HepG2 (cell line): ENCODE measurements around the gene GRK3. TPM values are rescaled to one million over a fixed set of nuclear protein-coding genes. Genes with fewer than 3 reads are reported as not detected.
A peak's percentile ranks its signal among the peaks of the same experiment; 100 is the strongest.

Experiments
- ATAC-seq: fragments of 200-7000 bp; cut with Tn5 transposase; 3 replicates; pipeline ENCODE4 v1.9.1; 2020; ENCODE audit warnings: mild to moderate bottlenecking, moderate library complexity
- BruUV-seq: library from RNA; stranded (reverse); fragments of 400-500 nt; replicated peaks from 2 replicates; lab custom pipeline; 2021; lab: Mats Ljungman, UMichigan
- CTCF ChIA-PET: fragments of 300-600 bp; formaldehyde crosslinking; extraction: SDS; loops from one replicate; lab custom pipeline; 2021; ENCODE audit warnings: low total read pairs, inconsistent platforms, low intra/inter-chr PET ratio; lab: Yijun Ruan, JAX
- POLR2A ChIA-PET: fragments of 350-600 bp; sonication (Branson Sonifier 250); formaldehyde crosslinking; loops from one replicate; lab custom pipeline; 2020; ENCODE audit warnings: antibody characterized with exemption, inconsistent platforms; lab: Yijun Ruan, JAX
- DNase-seq: peaks from one replicate; pipeline ENCODE4 v3.0.0-alpha.2; 2015; ENCODE audit warnings: low spot score
- FAIRE-seq: peaks from 3 replicates; lab custom pipeline; 2011; peaks lifted over from hg19 to GRCh38; lab: Jason Lieb, UNC
- H2AFZ ChIP-seq: one replicate; pipeline ENCODE4 v1.6.1; 2011; ENCODE audit warnings: low read length, inconsistent platforms
- H3K27ac ChIP-seq: fragments of 300-600 bp; 3 replicates; pipeline ENCODE4 v1.8.0; 2011; ENCODE audit warnings: mixed run types, mild to moderate bottlenecking, mixed read lengths, low read length, inconsistent platforms; ENCODE audit not compliant: insufficient read depth; ENCODE audit errors: extremely low read length
- H3K27me3 ChIP-seq, 2 experiments: fragments of 200-600 bp in 1 of 2; 2 replicates in 1 of 2; 3 replicates in 1 of 2; pipeline versions ENCODE4 v1.6.0 to v1.8.0; 2011; ENCODE audit warnings: low read length in 2 of 2, mild to moderate bottlenecking in 2 of 2, moderate library complexity in 2 of 2, inconsistent platforms in 1 of 2; ENCODE audit not compliant: insufficient read depth in 2 of 2, control insufficient read depth in 1 of 2
- H3K36me3 ChIP-seq, 2 experiments: fragments of 200-600 bp in 1 of 2; replicated peaks in 1 of 2; 2 replicates in 1 of 2; 3 replicates in 1 of 2; pipeline versions ENCODE4 v1.5.1 to v1.8.0; 2011; ENCODE audit warnings: low read length in 2 of 2, inconsistent platforms in 1 of 2; ENCODE audit not compliant: insufficient read depth in 2 of 2, control insufficient read depth in 1 of 2
- H3K4me1 ChIP-seq: 2 replicates; pipeline ENCODE4 v1.5.1; 2012; ENCODE audit warnings: low read length, inconsistent platforms; ENCODE audit not compliant: insufficient read depth
- H3K4me2 ChIP-seq: 2 replicates; pipeline ENCODE4 v1.6.0; 2011; ENCODE audit warnings: low read depth, low read length, inconsistent platforms
- H3K4me3 ChIP-seq, 3 experiments: fragments of 200-600 bp in 1 of 3; sonication (generic), shearing (Covaris generic) in 1 of 3; replicated peaks in 1 of 3; 2 replicates each; pipeline ENCODE4 v1.5.1; 2011 to 2016; ENCODE audit warnings: low read length in 3 of 3, inconsistent platforms in 2 of 3, low read depth in 2 of 3, mild to moderate bottlenecking in 2 of 3, control low read depth in 1 of 3, mixed read lengths in 1 of 3; ENCODE audit not compliant: insufficient read depth in 1 of 3
- H3K79me2 ChIP-seq: one replicate; pipeline ENCODE4 v1.6.1; 2011; ENCODE audit warnings: low read length, inconsistent platforms; ENCODE audit not compliant: insufficient read depth
- H3K9ac ChIP-seq: 2 replicates; pipeline ENCODE4 v1.6.0; 2011; ENCODE audit warnings: mild to moderate bottlenecking, low read depth, low read length, inconsistent platforms; ENCODE audit not compliant: insufficient read depth
- H3K9me3 ChIP-seq: 2 replicates; pipeline ENCODE4 v1.5.1; 2012; ENCODE audit warnings: mild to moderate bottlenecking, low read length
- H4K20me1 ChIP-seq: 2 replicates; pipeline ENCODE4 v1.6.0; 2011; ENCODE audit warnings: inconsistent platforms, mild to moderate bottlenecking, low read length, moderate library complexity; ENCODE audit not compliant: insufficient read depth
- ARHGAP35 ChIP-seq: sonication (generic); formaldehyde crosslinking; IDR thresholded peaks from 2 replicates; pipeline ENCODE4 v1.9.0; 2022; ENCODE audit warnings: mild to moderate bottlenecking, inconsistent platforms, moderate library complexity, missing genetic modification reagents, borderline replicate concordance
- HDAC2 ChIP-seq: sonication (generic); formaldehyde crosslinking; IDR thresholded peaks from 2 replicates; pipeline ENCODE4 v1.4.0; 2020; ENCODE audit warnings: missing genetic modification reagents
- IRX3 ChIP-seq: sonication (generic); formaldehyde crosslinking; IDR thresholded peaks from 2 replicates; pipeline ENCODE4 v1.8.1; 2023; ENCODE audit warnings: mild to moderate bottlenecking, low read depth, missing genetic modification reagents, borderline replicate concordance
- LCORL ChIP-seq, 2 experiments: fragments of 450-650 bp in 1 of 2; sonication (generic) in 1 of 2; formaldehyde crosslinking in 1 of 2; IDR thresholded peaks; 2 replicates each; pipeline versions ENCODE4 v1.5.0 to v1.6.1; 2017 to 2020; ENCODE audit warnings: antibody characterized with exemption in 1 of 2, missing genetic modification reagents in 1 of 2
- NCOA5 ChIP-seq: sonication (generic); formaldehyde crosslinking; IDR thresholded peaks from 2 replicates; pipeline ENCODE4 v1.4.0; 2020; ENCODE audit warnings: missing genetic modification reagents
- SYNCRIP ChIP-seq: fragments of 200-400 bp; formaldehyde crosslinking; IDR thresholded peaks from 2 replicates; pipeline ENCODE4 v1.6.1; 2018; ENCODE audit warnings: mild to moderate bottlenecking, low read depth, low read length; ENCODE audit not compliant: insufficient read depth
- ZMYM4 ChIP-seq: sonication (generic); formaldehyde crosslinking; IDR thresholded peaks from 2 replicates; pipeline ENCODE4 v1.8.1; 2023; ENCODE audit warnings: mild to moderate bottlenecking, missing genetic modification reagents
- WGBS: methylation state at CpG from one replicate; pipeline ENCODE4 v1.1.6; 2017; ENCODE audit warnings: low lambda C conversion rate; 5-methylcytosine and 5-hydroxymethylcytosine counted together
- in situ Hi-C: cut with HindIII; loops from 2 replicates; pipeline ENCODE4 v1.10.0; 2017; ENCODE audit warnings: low pct_unique_long_range_greater_than_20kb; ENCODE audit not compliant: extremely low pct_ligation_motif_present
- intact Hi-C: fragments of 100-400 bp; cut with micrococcal nuclease; formaldehyde crosslinking; loops from one replicate; pipeline ENCODE4 v1.10.0; 2022; ENCODE audit not compliant: unreplicated experiment
- polyA plus RNA-seq, 8 experiments: library from polyadenylated mRNA; depleted of rRNA in 3 of 8; stranded (reverse) in 7 of 8; unstranded in 1 of 8; fragments of >200 nt; fragmentation: Illumina TruSeq in 4 of 8; extraction: Trizol in 4 of 8; gene quantifications; 2 replicates each; pipeline versions ENCODE4 v1.2.1 to v1.2.3, GENCODE V29; 2011 to 2016; ENCODE audit warnings: low read depth in 4 of 8, missing spikeins in 1 of 8, mixed read lengths in 1 of 8; ENCODE audit not compliant: insufficient read depth in 1 of 8
- total RNA-seq, 5 experiments: library from RNA; depleted of rRNA; stranded (reverse); fragments of >200 nt; fragmentation: Illumina TruSeq; extraction: Trizol; gene quantifications; 2 replicates each; pipeline ENCODE4 v1.2.3, GENCODE V29; 2016; ENCODE audit warnings: low read depth in 1 of 5
- TF ChIP-seq, protein P1 (sequence below): sonication (generic); formaldehyde crosslinking; IDR thresholded peaks from 2 replicates; pipeline ENCODE4 v1.8.0; 2022; ENCODE audit warnings: mild to moderate bottlenecking, missing genetic modification reagents, moderate library complexity
- TF ChIP-seq, protein P2 (sequence below): sonication (generic); formaldehyde crosslinking; IDR thresholded peaks from 2 replicates; pipeline ENCODE4 v1.4.0; 2020; ENCODE audit warnings: low read depth, missing genetic modification reagents
- TF ChIP-seq, protein P3 (sequence below): sonication (generic); formaldehyde crosslinking; IDR thresholded peaks from 2 replicates; pipeline ENCODE4 v1.4.0; 2020; ENCODE audit warnings: missing genetic modification reagents
- TF ChIP-seq, protein P4 (sequence below): sonication (generic); formaldehyde crosslinking; IDR thresholded peaks from 2 replicates; pipeline ENCODE4 v1.4.0; 2020; ENCODE audit warnings: missing genetic modification reagents
- TF ChIP-seq, protein P5 (sequence below): sonication (generic); formaldehyde crosslinking; IDR thresholded peaks from 2 replicates; pipeline ENCODE4 v1.5.0; 2020; ENCODE audit warnings: mild to moderate bottlenecking, low read depth, missing genetic modification reagents, borderline replicate concordance

GRK3 gene
- total and polyA plus RNA-seq, 2 of the 13 experiments (the other 11 are each of a cell fraction or from before 2014, with no cell fraction given), result 8.5 to 16.7 TPM

DNA sequence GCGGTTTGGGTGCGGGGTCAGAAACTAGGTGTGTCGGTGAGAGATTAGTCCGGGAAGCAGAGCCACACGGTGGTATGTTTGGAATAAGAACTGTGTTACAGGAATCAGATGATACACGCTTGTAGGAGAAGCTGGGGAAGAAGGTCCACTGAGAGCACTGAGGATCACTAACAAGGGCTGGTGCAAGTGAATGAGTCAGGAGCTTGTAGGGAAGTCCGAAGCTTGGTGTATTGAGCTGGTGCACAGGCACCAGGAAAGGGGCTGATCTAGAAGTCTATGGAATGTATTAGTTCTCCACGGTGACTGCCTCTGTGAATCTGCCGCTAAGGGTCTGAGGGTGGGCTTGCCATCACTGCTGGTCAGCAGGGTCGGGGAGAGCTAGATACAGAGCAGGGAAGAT, 18.8 kb upstream of the GRK3 start:
- Histone ChIP-seq H3K4me2 (peak overlapping the region; percentile 53), H2AFZ (no peak overlapping the region), H3K9me3 (no peaks in the 10 kb centered on the region), H3K4me3 (peak overlapping the region in 2 of 3 experiments; percentile 17 to 20; a peak in 2 of 6 replicates), H3K79me2 (no peaks in the 10 kb centered on the region), H3K4me1 (peaks cover 37% of the 10 kb centered on the region), H4K20me1 (no peaks in the 10 kb centered on the region), H3K36me3 (no peaks in the 10 kb centered on the region), H3K9ac (no peak overlapping the region; the same call in 1 of the 2 replicates), H3K27ac (no peak overlapping the region), H3K27me3 (no peaks in the 10 kb centered on the region; a peak in 2 of 5 replicates)
- in situ Hi-C loops (no loop called here), intact Hi-C loops (no loop called here)
- ChIA-PET CTCF (no interaction called here), POLR2A (interaction anchor here (0.9 kb wide), 1 partner anchor 18 kb away, joined by 3 read pairs; no protein-coding TSS in a partner anchor)
- 33% methylated on average over 10 of the region's 10 CpGs for WGBS
- BruUV-seq, result no TSS peak
- DNase-seq (no peak), FAIRE-seq (no peak), ATAC-seq (peak; percentile 66)
- TF ChIP-seq, protein P1, sequence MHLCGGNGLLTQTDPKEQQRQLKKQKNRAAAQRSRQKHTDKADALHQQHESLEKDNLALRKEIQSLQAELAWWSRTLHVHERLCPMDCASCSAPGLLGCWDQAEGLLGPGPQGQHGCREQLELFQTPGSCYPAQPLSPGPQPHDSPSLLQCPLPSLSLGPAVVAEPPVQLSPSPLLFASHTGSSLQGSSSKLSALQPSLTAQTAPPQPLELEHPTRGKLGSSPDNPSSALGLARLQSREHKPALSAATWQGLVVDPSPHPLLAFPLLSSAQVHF, result no peak
- TF ChIP-seq NCOA5 (no peak), IRX3 (CRISPR knock-in tag) (no peak), HDAC2 (no peak), LCORL (IDR thresholded peaks at IDR 0.05) (no peak), LCORL (CRISPR knock-in tag; IDR thresholded peaks at IDR 0.05) (0 out of 2 replicates have a peak, but pooled peaks have one; percentile 26), ZMYM4 (CRISPR knock-in tag) (0 out of 2 replicates have a peak, but pooled peaks have one; percentile 14), SYNCRIP (no peak), ARHGAP35 (no peak)
- TF ChIP-seq, protein P2, sequence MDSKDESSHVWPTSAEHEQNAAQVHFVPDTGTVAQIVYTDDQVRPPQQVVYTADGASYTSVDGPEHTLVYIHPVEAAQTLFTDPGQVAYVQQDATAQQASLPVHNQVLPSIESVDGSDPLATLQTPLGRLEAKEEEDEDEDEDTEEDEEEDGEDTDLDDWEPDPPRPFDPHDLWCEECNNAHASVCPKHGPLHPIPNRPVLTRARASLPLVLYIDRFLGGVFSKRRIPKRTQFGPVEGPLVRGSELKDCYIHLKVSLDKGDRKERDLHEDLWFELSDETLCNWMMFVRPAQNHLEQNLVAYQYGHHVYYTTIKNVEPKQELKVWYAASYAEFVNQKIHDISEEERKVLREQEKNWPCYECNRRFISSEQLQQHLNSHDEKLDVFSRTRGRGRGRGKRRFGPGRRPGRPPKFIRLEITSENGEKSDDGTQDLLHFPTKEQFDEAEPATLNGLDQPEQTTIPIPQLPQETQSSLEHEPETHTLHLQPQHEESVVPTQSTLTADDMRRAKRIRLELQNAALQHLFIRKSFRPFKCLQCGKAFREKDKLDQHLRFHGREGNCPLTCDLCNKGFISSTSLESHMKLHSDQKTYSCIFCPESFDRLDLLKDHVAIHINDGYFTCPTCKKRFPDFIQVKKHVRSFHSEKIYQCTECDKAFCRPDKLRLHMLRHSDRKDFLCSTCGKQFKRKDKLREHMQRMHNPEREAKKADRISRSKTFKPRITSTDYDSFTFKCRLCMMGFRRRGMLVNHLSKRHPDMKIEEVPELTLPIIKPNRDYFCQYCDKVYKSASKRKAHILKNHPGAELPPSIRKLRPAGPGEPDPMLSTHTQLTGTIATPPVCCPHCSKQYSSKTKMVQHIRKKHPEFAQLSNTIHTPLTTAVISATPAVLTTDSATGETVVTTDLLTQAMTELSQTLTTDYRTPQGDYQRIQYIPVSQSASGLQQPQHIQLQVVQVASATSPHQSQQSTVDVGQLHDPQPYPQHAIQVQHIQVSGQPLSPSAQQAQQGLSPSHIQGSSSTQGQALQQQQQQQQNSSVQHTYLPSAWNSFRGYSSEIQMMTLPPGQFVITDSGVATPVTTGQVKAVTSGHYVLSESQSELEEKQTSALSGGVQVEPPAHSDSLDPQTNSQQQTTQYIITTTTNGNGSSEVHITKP, result no peak
- TF ChIP-seq, protein P3, sequence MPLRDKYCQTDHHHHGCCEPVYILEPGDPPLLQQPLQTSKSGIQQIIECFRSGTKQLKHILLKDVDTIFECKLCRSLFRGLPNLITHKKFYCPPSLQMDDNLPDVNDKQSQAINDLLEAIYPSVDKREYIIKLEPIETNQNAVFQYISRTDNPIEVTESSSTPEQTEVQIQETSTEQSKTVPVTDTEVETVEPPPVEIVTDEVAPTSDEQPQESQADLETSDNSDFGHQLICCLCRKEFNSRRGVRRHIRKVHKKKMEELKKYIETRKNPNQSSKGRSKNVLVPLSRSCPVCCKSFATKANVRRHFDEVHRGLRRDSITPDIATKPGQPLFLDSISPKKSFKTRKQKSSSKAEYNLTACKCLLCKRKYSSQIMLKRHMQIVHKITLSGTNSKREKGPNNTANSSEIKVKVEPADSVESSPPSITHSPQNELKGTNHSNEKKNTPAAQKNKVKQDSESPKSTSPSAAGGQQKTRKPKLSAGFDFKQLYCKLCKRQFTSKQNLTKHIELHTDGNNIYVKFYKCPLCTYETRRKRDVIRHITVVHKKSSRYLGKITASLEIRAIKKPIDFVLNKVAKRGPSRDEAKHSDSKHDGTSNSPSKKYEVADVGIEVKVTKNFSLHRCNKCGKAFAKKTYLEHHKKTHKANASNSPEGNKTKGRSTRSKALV (CRISPR knock-in tag), result no peak
- TF ChIP-seq, protein P4, sequence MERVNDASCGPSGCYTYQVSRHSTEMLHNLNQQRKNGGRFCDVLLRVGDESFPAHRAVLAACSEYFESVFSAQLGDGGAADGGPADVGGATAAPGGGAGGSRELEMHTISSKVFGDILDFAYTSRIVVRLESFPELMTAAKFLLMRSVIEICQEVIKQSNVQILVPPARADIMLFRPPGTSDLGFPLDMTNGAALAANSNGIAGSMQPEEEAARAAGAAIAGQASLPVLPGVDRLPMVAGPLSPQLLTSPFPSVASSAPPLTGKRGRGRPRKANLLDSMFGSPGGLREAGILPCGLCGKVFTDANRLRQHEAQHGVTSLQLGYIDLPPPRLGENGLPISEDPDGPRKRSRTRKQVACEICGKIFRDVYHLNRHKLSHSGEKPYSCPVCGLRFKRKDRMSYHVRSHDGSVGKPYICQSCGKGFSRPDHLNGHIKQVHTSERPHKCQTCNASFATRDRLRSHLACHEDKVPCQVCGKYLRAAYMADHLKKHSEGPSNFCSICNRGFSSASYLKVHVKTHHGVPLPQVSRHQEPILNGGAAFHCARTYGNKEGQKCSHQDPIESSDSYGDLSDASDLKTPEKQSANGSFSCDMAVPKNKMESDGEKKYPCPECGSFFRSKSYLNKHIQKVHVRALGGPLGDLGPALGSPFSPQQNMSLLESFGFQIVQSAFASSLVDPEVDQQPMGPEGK (CRISPR knock-in tag), result no peak
- TF ChIP-seq, protein P5, sequence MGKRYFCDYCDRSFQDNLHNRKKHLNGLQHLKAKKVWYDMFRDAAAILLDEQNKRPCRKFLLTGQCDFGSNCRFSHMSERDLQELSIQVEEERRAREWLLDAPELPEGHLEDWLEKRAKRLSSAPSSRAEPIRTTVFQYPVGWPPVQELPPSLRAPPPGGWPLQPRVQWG (CRISPR knock-in tag), result no peak
